Cortex of kidney (tissue), 1 donor: ENCODE results near the gene NLGN3.

Source experiments
- DNase-seq: peaks from one replicate; lab custom pipeline; 2025; lab: John Stamatoyannopoulos, UW

Gene NLGN3

DNA sequence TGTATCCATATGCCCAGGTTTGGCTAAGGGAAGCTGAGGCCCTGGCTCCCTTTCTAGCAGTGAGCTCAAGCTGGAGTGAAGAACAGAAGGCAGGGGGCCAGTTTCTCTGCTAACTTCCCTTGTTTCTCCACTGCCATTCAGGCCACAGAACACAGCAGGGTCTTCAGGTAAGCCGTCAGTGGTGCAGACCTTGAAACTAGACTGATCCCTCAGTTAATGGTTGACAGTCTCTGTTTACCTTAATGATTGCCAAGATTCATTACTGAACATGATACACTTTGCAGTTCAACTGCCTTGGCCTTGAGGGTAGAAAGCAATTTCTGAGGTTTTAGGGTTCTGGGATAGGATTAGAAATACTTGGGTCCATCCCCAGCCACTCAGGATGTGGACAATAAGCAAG, 69.5 kb downstream of the NLGN3 start:
- no peak for DNase-seq

DNA sequence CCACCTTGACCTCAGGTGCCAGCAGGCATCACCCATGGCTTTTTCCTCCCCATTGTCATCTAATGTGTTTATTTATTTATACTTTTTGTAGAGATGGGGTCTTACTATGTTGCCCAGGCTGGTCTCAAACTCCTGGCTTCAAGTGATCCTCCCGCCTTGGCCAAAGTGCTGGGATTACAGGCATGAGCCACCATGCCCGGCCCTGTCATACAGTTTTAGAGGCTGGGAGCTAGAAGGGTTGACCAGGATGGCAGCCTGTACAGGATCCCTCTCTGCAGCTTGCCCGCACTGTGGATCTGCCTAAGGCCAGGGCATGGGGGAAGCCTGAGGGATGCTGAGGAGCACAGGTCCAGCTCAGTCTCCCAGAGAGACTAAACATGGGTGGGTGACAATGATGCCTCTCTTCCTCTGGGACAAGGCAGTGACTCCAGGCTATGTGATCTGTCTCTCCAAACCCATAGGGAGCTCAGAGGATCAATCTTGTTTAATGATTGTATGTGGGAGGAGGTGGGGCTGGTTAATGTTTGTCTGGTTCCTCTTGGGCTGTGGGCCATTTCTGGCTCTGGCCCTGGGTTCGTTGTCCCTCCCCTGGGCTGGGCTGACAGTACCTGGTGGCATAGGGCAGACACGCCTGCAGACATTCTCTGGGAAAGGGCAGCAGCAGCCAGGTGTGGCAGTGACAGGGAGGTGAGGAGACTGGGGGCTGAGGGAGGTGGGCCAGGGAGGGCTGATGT, 70.1 kb downstream of the NLGN3 start:
- no peak for DNase-seq

DNA sequence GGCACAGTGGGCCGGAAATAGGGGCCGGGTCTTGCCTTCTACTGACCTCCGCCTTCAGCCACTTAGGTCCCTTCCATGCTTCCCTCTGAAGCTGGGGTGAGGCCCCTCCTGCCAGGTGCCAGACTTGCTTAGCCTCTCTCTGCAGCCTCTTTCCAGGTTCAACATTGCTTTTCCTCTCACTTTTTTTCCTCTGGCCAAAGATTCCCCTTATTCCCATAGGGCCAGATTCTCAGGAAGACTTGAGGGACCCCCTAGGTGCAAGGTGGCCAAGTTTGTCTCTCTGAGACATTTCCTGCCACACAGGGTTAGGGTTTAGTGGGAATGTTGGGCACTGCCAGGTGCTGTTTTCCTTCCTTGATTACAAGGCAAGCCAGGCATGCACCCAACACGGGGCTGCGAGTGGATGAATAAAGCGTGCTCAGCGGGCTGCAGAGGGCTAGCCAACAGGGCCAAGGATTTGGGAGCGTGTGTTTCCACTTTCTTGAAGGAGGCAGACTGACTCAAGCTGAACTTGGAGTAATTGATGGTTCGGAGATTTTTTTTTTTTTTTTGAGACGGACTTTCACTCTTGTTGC, 70.8 kb downstream of the NLGN3 start:
- no peak for DNase-seq

DNA sequence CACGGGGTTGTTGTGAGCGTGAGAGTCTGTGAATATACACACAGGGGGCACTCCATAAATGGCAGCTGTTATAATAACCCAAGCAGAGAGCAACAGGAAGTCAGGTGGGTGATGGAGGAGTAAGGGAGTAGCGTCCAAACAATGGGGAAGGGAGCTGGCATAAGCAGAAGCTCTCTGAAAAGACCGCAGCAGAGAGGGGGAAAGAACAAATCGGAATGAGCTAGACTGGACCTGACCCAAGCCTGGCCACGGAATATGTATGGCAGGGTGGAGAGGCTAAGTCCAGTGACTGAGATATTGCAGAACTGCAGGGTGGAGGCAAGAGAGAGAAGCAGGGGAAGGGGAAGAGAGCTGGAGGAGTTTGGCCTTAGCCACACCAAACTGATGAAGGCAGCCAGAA, 71.8 kb downstream of the NLGN3 start:
- no peak for DNase-seq

DNA sequence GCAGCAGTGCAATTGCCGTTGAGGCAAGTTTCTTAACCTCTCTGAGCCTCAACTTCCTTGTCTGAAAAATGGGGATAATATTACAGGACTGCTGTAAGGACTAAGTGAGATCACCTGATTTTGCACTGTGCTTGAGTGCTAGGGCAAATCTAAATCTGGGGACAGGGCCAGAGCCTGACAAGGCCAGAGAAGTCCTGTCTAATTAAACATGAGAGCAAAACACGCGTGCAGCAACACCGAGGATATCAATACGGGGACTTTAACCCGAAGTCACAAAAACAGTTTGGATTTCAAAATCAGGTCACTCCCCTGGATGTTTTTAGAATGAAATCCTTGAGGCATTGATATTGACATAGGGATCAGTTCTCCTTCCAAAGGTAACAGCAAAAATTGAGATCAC, 72.7 kb downstream of the NLGN3 start:
- no peak for DNase-seq
